Tibial artery (tissue), 4 donors: ENCODE measurements around the gene DPPA2.
"Not testable (repeated sequence)": the region's sequence is repeated elsewhere in the genome, so short reads cannot be mapped to it uniquely, and the experiment has no call there.

Source experiments
- DNase-seq, 2 donors: peaks; one replicate each; pipeline ENCODE4 v3.0.0-alpha.2; 2019
- H3K27ac ChIP-seq, 2 donors: fragments of 200-600 bp; sonication (generic) in 1 of 2; 1 replicate in 1 of 2; 2 replicates in 1 of 2; pipeline ENCODE4 v1.5.1; 2018 to 2019; ENCODE audit warnings: mild to moderate bottlenecking in 1 of 2
- H3K27me3 ChIP-seq, 2 donors: fragments of 200-600 bp; sonication (generic) in 1 of 2; one replicate each; pipeline versions ENCODE4 v1.5.1 to v1.6.0; 2016 to 2019
- H3K36me3 ChIP-seq, 3 donors: fragments of 200-600 bp; sonication (generic) in 2 of 3; one replicate each; pipeline ENCODE4 v1.5.1; 2016 to 2019; ENCODE audit warnings: mild to moderate bottlenecking in 2 of 3
- H3K4me1 ChIP-seq, 4 donors: fragments of 200-600 bp; sonication (generic) in 2 of 4; 1 replicate in 3 of 4; 2 replicates in 1 of 4; pipeline ENCODE4 v1.5.1; 2016 to 2019
- H3K4me3 ChIP-seq, 2 donors: fragments of 200-600 bp; sonication (generic) in 1 of 2; 1 replicate in 1 of 2; 2 replicates in 1 of 2; pipeline ENCODE4 v1.5.1; 2018 to 2019; ENCODE audit warnings: mild to moderate bottlenecking in 2 of 2
- H3K9me3 ChIP-seq, 3 donors: fragments of 200-600 bp; sonication (generic) in 1 of 3; one replicate each; pipeline ENCODE4 v1.5.1; 2016 to 2019
- intact Hi-C: fragments of 100-400 bp; cut with DNase I; formaldehyde crosslinking; loops from one replicate; pipeline ENCODE4 v1.15.0; 2023; ENCODE audit warnings: low total_unique reads
- TF ChIP-seq, protein P1 (sequence below), 2 experiments: fragments of 200-600 bp in 1 of 2; fragments of 450-650 bp in 1 of 2; IDR thresholded peaks; one replicate each; pipeline ENCODE4 v1.5.1; 2017 to 2019; ENCODE audit warnings: antibody characterized with exemption in 2 of 2, mild to moderate bottlenecking in 1 of 2, moderate library complexity in 1 of 2

Gene DPPA2, protein sequence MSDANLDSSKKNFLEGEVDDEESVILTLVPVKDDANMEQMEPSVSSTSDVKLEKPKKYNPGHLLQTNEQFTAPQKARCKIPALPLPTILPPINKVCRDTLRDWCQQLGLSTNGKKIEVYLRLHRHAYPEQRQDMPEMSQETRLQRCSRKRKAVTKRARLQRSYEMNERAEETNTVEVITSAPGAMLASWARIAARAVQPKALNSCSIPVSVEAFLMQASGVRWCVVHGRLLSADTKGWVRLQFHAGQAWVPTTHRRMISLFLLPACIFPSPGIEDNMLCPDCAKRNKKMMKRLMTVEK

DNA sequence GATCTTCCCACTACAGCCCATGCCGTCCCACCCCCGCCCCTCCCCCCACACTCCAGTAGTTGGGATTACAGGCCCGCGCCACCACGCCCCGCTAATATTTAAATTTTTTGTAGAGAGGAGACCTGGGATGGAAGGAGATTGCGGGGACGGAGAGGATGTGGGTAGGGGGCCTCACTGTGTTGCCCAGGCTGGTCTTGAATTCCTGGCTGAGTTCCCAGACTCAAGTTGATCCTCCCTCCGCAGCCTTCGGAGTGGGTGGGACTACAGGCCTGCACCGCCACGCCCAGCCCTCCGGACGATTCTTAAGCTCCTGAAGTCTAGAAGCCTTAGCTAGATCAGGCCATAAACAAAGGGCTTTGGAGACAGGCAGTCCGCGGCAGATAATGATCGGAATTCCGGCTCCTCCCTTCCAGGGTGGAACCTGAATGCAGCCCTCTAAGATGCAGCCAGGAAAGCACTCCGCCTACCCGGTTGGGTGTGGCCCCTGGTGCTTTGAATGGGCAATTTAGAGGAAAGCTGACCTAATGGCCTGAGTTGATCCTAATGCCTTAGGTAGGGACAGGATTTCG is at the start of gene DPPA2:
TSS of gene DPPA2 (minus strand) at position 356 of the 569 bp plus-strand sequence. CDS start 1,975 bp downstream, outside the sequence.
- no peak for DNase-seq
- H3K27ac ChIP-seq, result no peak within 1 kb of the TSS
- TF ChIP-seq, protein P1, sequence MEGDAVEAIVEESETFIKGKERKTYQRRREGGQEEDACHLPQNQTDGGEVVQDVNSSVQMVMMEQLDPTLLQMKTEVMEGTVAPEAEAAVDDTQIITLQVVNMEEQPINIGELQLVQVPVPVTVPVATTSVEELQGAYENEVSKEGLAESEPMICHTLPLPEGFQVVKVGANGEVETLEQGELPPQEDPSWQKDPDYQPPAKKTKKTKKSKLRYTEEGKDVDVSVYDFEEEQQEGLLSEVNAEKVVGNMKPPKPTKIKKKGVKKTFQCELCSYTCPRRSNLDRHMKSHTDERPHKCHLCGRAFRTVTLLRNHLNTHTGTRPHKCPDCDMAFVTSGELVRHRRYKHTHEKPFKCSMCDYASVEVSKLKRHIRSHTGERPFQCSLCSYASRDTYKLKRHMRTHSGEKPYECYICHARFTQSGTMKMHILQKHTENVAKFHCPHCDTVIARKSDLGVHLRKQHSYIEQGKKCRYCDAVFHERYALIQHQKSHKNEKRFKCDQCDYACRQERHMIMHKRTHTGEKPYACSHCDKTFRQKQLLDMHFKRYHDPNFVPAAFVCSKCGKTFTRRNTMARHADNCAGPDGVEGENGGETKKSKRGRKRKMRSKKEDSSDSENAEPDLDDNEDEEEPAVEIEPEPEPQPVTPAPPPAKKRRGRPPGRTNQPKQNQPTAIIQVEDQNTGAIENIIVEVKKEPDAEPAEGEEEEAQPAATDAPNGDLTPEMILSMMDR (IDR thresholded peaks at IDR 0.05), result no peak
- H3K27me3 ChIP-seq, result no peaks in the 10 kb centered on the region
- intact Hi-C loops, result no loop called here
- no peak within 1 kb of the TSS for H3K4me3 ChIP-seq
- no peaks in the 10 kb centered on the region for H3K9me3 ChIP-seq
- H3K36me3 ChIP-seq, result no peaks in the 10 kb centered on the region
- H3K4me1 ChIP-seq, result no peaks in the 10 kb centered on the region

DNA sequence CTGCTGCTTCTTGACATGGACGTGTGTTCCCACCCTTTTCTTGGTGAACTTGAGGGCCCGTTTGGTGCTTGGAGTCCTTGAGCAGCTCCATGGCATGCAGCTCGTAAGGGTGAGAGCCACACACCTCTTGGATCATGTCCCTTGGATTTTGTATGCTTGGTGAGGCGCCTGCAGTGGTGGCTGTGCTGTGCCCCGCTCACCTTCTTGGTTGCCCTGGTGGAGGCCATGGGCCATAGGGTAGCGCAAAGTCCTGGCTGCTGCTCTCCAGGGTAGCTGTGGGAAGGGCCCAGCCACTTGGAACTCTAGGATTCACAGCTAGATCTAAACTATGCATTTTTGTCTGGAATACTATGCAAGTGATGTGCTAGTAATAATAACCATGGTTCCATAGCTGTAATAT is 47.8 kb upstream of the DPPA2 start:
- no peaks in the 10 kb centered on the region for H3K9me3 ChIP-seq
- H3K36me3 ChIP-seq, result no peaks in the 10 kb centered on the region
- H3K27me3 ChIP-seq, result no peaks in the 10 kb centered on the region
- no peaks in the 10 kb centered on the region for H3K4me1 ChIP-seq
- intact Hi-C loops, result no loop called here
- DNase-seq, result no peak
- no peak overlapping the region for H3K4me3 ChIP-seq
- H3K27ac ChIP-seq, result no peak overlapping the region
- TF ChIP-seq, protein P1 (IDR thresholded peaks at IDR 0.05), result no peak

DNA sequence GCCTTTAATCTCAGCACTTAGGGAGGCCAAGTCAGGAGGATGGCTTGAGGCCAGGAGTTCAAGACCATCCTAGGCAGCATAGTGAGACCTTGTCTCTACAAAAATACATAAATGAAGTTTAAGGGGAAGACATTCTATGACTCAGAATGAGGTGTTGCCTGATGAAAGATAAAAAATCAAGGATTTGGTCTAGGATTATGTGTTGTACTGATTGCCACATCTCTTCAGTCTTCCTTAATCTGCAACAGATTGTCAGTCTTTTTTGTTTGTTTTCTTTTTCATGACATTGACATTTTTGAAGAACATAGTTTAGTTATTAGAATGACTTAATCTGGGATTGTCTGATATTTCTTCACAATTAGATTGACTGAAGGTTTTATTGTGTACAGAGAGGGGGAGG is 47.3 kb upstream of the DPPA2 start:
- Histone ChIP-seq H3K4me1 (no peaks in the 10 kb centered on the region), H3K4me3 (no peak overlapping the region), H3K36me3 (no peaks in the 10 kb centered on the region), H3K27me3 (no peaks in the 10 kb centered on the region), H3K9me3 (no peaks in the 10 kb centered on the region), H3K27ac (no peak overlapping the region)
- TF ChIP-seq, protein P1 (IDR thresholded peaks at IDR 0.05), result no peak
- no peak for DNase-seq
- intact Hi-C loops, result no loop called here

DNA sequence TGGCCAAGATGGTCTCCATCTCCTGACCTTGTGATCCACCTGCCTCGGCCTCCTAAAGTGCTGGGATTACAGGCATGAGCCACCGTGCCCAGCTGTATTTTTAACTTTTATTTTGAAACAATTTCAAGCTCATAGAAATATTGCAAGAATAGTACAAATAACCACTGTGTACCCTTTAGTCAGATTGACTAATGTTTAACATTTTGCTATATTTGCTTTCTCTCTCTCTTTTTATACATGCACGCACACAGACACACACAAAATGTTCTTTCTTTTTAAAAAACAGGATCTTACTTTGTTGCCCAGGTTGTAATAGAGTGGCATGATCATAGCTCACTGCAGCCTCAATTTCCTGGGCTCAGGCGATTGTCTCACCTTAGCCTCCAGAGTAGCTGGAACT is 46.5 kb upstream of the DPPA2 start:
- TF ChIP-seq, protein P1 (IDR thresholded peaks at IDR 0.05), result no peak
- no peak overlapping the region for H3K27ac ChIP-seq
- no peaks in the 10 kb centered on the region for H3K4me1 ChIP-seq
- intact Hi-C loops, result no loop called here
- no peaks in the 10 kb centered on the region for H3K27me3 ChIP-seq
- no peaks in the 10 kb centered on the region for H3K36me3 ChIP-seq
- no peak overlapping the region for H3K4me3 ChIP-seq
- H3K9me3 ChIP-seq, result no peaks in the 10 kb centered on the region
- no peak for DNase-seq

DNA sequence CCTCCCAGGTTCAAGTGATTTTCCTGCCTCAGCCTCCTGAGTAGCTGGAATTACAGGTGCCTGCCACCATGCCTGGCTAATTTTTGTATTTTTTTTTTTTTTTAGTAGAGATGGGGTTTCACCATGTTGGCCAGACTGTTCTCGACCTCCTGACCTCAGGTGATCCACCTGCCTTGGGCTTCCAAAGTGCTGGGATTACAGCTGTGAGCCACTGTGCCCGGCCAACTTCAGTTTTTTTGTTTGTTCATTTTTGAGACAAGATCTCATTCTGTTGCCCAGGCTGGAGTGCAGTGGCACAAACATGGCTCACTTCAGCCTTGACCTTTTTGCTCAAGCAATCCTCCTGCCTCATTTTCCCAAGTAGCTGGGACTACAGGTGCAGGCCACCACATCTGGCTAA is 42.5 kb upstream of the DPPA2 start:
- H3K27ac ChIP-seq, H3K9me3 ChIP-seq, H3K27me3 ChIP-seq, H3K36me3 ChIP-seq, intact Hi-C loops, DNase-seq, H3K4me1 ChIP-seq, H3K4me3 ChIP-seq: not testable (repeated sequence)

DNA sequence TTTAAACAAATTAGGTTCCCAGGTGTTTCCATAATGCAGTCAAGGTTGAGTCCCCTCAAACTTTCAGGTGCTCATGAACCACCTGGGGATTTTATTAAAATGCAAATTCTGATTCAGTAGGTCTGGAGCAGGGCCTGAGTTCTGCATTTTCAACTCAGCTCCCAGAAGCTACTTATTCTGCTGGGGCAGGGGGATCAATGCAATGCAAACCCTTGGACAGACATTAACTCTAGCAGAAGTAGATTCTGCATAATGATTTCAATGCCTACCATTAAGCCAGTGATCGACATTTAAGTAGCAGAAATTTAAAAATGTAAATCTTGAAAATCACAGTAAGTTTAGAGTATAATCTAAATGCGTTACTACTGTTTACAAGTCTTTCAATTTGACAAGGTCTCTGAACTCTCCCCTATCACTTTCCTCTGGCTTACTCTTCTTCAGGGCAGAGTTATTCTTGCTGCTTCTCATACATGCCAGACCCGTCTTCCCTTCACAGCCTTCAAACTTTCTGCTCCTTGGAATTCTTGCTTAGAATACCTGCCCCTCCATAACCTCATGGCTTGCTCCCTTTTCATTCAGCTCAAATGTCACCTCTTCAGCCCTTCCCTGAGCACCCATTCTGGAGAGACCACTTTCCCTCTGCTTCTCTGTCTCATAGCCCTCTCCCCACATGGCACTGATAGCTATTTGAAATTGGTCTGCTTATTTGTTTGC is 40.3 kb upstream of the DPPA2 start:
- no peaks in the 10 kb centered on the region for H3K4me1 ChIP-seq
- no peaks in the 10 kb centered on the region for H3K27me3 ChIP-seq
- intact Hi-C loops, result no loop called here
- no peak for DNase-seq
- H3K36me3 ChIP-seq, result no peaks in the 10 kb centered on the region
- no peak overlapping the region for H3K27ac ChIP-seq
- no peak overlapping the region for H3K4me3 ChIP-seq
- H3K9me3 ChIP-seq, result no peaks in the 10 kb centered on the region
- TF ChIP-seq, protein P1 (IDR thresholded peaks at IDR 0.05), result no peak
